K562 (cell line): ENCODE measurements around the gene EIF4E1B. TPM values are rescaled to one million over a fixed set of nuclear protein-coding genes. Genes with fewer than 3 reads are reported as not detected.
A peak's percentile ranks its signal among the peaks of the same experiment; 100 is the strongest.

Experiments used
- ATAC-seq: fragments of 200-7000 bp; cut with Tn5 transposase; 3 replicates; pipeline ENCODE4 v1.9.1; 2020; ENCODE audit warnings: moderate library complexity
- BruUV-seq: library from RNA; stranded (reverse); fragments of 400-500 nt; replicated peaks from 2 replicates; lab custom pipeline; 2021; lab: Mats Ljungman, UMichigan
- CTCF ChIA-PET: fragments of 300-600 bp; formaldehyde crosslinking; extraction: SDS; loops from one replicate; lab custom pipeline; 2021; ENCODE audit warnings: low intra/inter-chr PET ratio; lab: Yijun Ruan, JAX
- POLR2A ChIA-PET: fragments of 300-600, 350-650 bp; sonication (Branson Sonifier 250); formaldehyde crosslinking; extraction: SDS; loops from one replicate; lab custom pipeline; 2021; ENCODE audit warnings: antibody characterized with exemption, inconsistent platforms; lab: Yijun Ruan, JAX
- DNase-seq, 4 experiments: peaks; one replicate each; pipeline versions ENCODE4 v3.0.0 to v3.0.0-alpha.2; 2011 to 2018; ENCODE audit warnings: low spot score in 3 of 4, mixed read lengths in 3 of 4; ENCODE audit errors: extremely low read depth in 1 of 4
- FAIRE-seq: peaks from 2 replicates; lab custom pipeline; 2011; peaks lifted over from hg19 to GRCh38; lab: Jason Lieb, UNC
- H2AFZ ChIP-seq: 2 replicates; pipeline ENCODE4 v1.6.0; 2011; ENCODE audit warnings: low read depth, low read length, control low read depth, inconsistent platforms
- H3K27ac ChIP-seq: fragments of 200-600 bp; 3 replicates; pipeline ENCODE4 v1.8.0; 2011; ENCODE audit warnings: low read depth, mild to moderate bottlenecking, control low read depth, inconsistent platforms, low read length, moderate library complexity, mixed read lengths; ENCODE audit errors: extremely low read depth
- H3K27me3 ChIP-seq, 2 experiments: fragments of 300-600 bp in 1 of 2; 2 replicates in 1 of 2; 3 replicates in 1 of 2; pipeline versions ENCODE4 v1.6.0 to v1.8.0; 2011; ENCODE audit warnings: inconsistent platforms in 2 of 2, low read length in 2 of 2, mild to moderate bottlenecking in 1 of 2, mixed read lengths in 1 of 2, moderate library complexity in 1 of 2; ENCODE audit not compliant: control insufficient read depth in 2 of 2, insufficient read depth in 2 of 2
- H3K36me3 ChIP-seq: fragments of 300-600 bp; 3 replicates; pipeline ENCODE4 v1.8.0; 2011; ENCODE audit warnings: mild to moderate bottlenecking, low read length, inconsistent platforms; ENCODE audit not compliant: control insufficient read depth, insufficient read depth
- H3K4me1 ChIP-seq, 2 experiments: fragments of 200-600 bp in 1 of 2; replicated peaks in 1 of 2; 2 replicates in 1 of 2; 3 replicates in 1 of 2; pipeline versions ENCODE4 v1.5.1 to v1.8.0; 2011; ENCODE audit warnings: inconsistent platforms in 2 of 2, low read length in 2 of 2, mild to moderate bottlenecking in 1 of 2, mixed read lengths in 1 of 2, moderate library complexity in 1 of 2; ENCODE audit not compliant: control insufficient read depth in 2 of 2, insufficient read depth in 2 of 2
- H3K4me2 ChIP-seq: 2 replicates; pipeline ENCODE4 v1.6.1; 2011; ENCODE audit warnings: low read length, control low read depth, inconsistent platforms, mixed read lengths; ENCODE audit not compliant: insufficient read depth
- H3K4me3 ChIP-seq: fragments of 200-600 bp; sonication (generic), shearing (Covaris generic); 2 replicates; pipeline ENCODE4 v1.5.1; 2016; ENCODE audit warnings: control low read depth, inconsistent platforms
- H3K79me2 ChIP-seq: fragments of 200-600 bp; 3 replicates; pipeline ENCODE4 v1.8.0; 2011; ENCODE audit warnings: low read length, inconsistent platforms; ENCODE audit not compliant: control insufficient read depth, insufficient read depth
- H3K9ac ChIP-seq, 2 experiments: 2 replicates each; pipeline versions ENCODE4 v1.6.0 to v1.6.1; 2011; ENCODE audit warnings: low read depth in 2 of 2, low read length in 2 of 2, control low read depth in 1 of 2, inconsistent platforms in 1 of 2, mild to moderate bottlenecking in 1 of 2, mixed read lengths in 1 of 2; ENCODE audit not compliant: insufficient read depth in 1 of 2
- H3K9me1 ChIP-seq: one replicate; pipeline ENCODE4 v1.6.0; 2011; ENCODE audit warnings: inconsistent platforms, mild to moderate bottlenecking, low read length, moderate library complexity; ENCODE audit not compliant: control insufficient read depth, insufficient read depth
- H3K9me3 ChIP-seq: replicated peaks from 2 replicates; pipeline ENCODE4 v1.5.1; 2011; ENCODE audit warnings: low read depth, low read length, inconsistent platforms; ENCODE audit not compliant: control insufficient read depth, insufficient read depth
- H4K20me1 ChIP-seq: replicated peaks from 2 replicates; pipeline ENCODE4 v1.6.1; 2011; ENCODE audit warnings: low read length, inconsistent platforms, mixed read lengths; ENCODE audit not compliant: control insufficient read depth, insufficient read depth
- FOXM1 ChIP-seq, 2 experiments: fragments of 450-650 bp in 1 of 2; sonication (generic) in 1 of 2; formaldehyde crosslinking in 1 of 2; IDR thresholded peaks; 2 replicates each; pipeline versions ENCODE4 v1.6.1 to v1.9.0; 2017 to 2022; ENCODE audit warnings: low read depth in 2 of 2, mild to moderate bottlenecking in 2 of 2, missing genetic modification reagents in 1 of 2, moderate library complexity in 1 of 2
- JUNB ChIP-seq: fragments of 450-650 bp; formaldehyde crosslinking; conservative IDR thresholded peaks from 2 replicates; pipeline ENCODE4 v1.4.0; 2020; ENCODE audit warnings: mild to moderate bottlenecking
- NFIC ChIP-seq: fragments of 450-650 bp; IDR thresholded peaks from 2 replicates; pipeline ENCODE4 v1.6.1; 2017; ENCODE audit warnings: mild to moderate bottlenecking, inconsistent platforms
- PHF21A ChIP-seq: fragments of 450-650 bp; IDR thresholded peaks from 2 replicates; pipeline ENCODE4 v1.6.1; 2017; ENCODE audit warnings: low read depth, borderline replicate concordance
- PYGO2 ChIP-seq: fragments of 450-650 bp; IDR thresholded peaks from 2 replicates; pipeline ENCODE4 v1.6.1; 2016; ENCODE audit warnings: mild to moderate bottlenecking, missing genetic modification characterization, moderate library complexity, missing compliant biosample characterization
- RAD21 ChIP-seq, 2 experiments: fragments of 250-450 bp in 1 of 2; fragments of 450-650 bp in 1 of 2; sonication (Bioruptor Pico) in 1 of 2; formaldehyde crosslinking in 1 of 2; IDR thresholded peaks in 1 of 2; conservative IDR thresholded peaks in 1 of 2; 2 replicates each; pipeline versions ENCODE4 v1.4.0 to v1.8.0; 2020 to 2022; ENCODE audit warnings: mild to moderate bottlenecking in 2 of 2, moderate library complexity in 1 of 2
- ZKSCAN3 ChIP-seq: fragments of 250-450 bp; sonication (Bioruptor Pico); IDR thresholded peaks from 2 replicates; pipeline ENCODE4 v1.4.0; 2020
- ZNF507 ChIP-seq: conservative IDR thresholded peaks from 2 replicates; pipeline ENCODE4 v1.6.1; 2017; ENCODE audit warnings: missing genetic modification characterization, missing compliant biosample characterization
- ZNF695 ChIP-seq: fragments of 450-650 bp; formaldehyde crosslinking; IDR thresholded peaks from 2 replicates; pipeline ENCODE4 v1.4.0; 2020; ENCODE audit warnings: mild to moderate bottlenecking, moderate library complexity
- WGBS: fragments of 100-300 bp; shearing (Covaris generic); methylation state at CpG from one replicate; pipeline ENCODE4 v1.1.6; 2016; ENCODE audit warnings: low coverage, mixed read lengths; ENCODE audit not compliant: insufficient coverage; ENCODE audit errors: missing lambda C conversion rate; 5-methylcytosine and 5-hydroxymethylcytosine counted together
- in situ Hi-C: fragments of 300-500 bp; cut with MboI; formaldehyde crosslinking; loops from 4 replicates; pipeline ENCODE4 v1.15.0; 2018; ENCODE audit warnings: inconsistent platforms, mixed read lengths
- intact Hi-C: fragments of 100-400 bp; cut with micrococcal nuclease; formaldehyde crosslinking; loops from 2 replicates; pipeline ENCODE4 v1.14.2; 2022
- polyA plus RNA-seq, 8 experiments: library from polyadenylated mRNA; depleted of rRNA in 4 of 8; stranded (reverse) in 5 of 8; unstranded in 3 of 8; fragments of >200 nt; fragmentation: Nextera tagmentation in 2 of 8; fragmentation: Illumina TruSeq in 1 of 8; extraction: Ambion mirVana in 2 of 8; extraction: Trizol in 1 of 8; gene quantifications; 2 replicates each; pipeline versions ENCODE4 v1.2.1 to v1.2.3, GENCODE V29; 2011 to 2014; ENCODE audit warnings: inconsistent platforms in 1 of 8, missing spikeins in 1 of 8
- total RNA-seq, 7 experiments: library from RNA; depleted of rRNA in 6 of 7; stranded (reverse); fragments of >200 nt in 6 of 7; fragmentation: Illumina TruSeq in 2 of 7; extraction: Trizol in 2 of 7; gene quantifications; 2 replicates each; pipeline versions ENCODE4 v1.2.1 to v1.2.3, GENCODE V29; 2011 to 2021; ENCODE audit warnings: low replicate concordance in 1 of 7
- TF ChIP-seq, protein P1 (sequence below), 3 experiments: IDR thresholded peaks in 2 of 3; conservative IDR thresholded peaks in 1 of 3; 2 replicates each; pipeline ENCODE4 v1.5.1; 2011 to 2012; ENCODE audit warnings: low read length in 3 of 3, mild to moderate bottlenecking in 3 of 3, control low read depth in 2 of 3, improper control_type of control experiment in 1 of 3, inconsistent platforms in 1 of 3, low read depth in 1 of 3, mixed read lengths in 1 of 3, moderate library complexity in 1 of 3; ENCODE audit not compliant: insufficient read depth in 2 of 3
- TF ChIP-seq, protein P2 (sequence below): IDR thresholded peaks from 2 replicates; pipeline ENCODE4 v1.6.1; 2011; ENCODE audit warnings: borderline replicate concordance, low read depth, mild to moderate bottlenecking, moderate library complexity, low read length; ENCODE audit not compliant: insufficient read depth, poor library complexity, severe bottlenecking
- TF ChIP-seq, protein P3 (sequence below): fragments of 450-650 bp; formaldehyde crosslinking; IDR thresholded peaks from 2 replicates; pipeline ENCODE4 v1.4.0; 2020; ENCODE audit warnings: mild to moderate bottlenecking, moderate library complexity

The EIF4E1B gene
- total and polyA plus RNA-seq, 9 of the 15 experiments (the other 6 are each of a cell fraction or from before 2014, with no cell fraction given) = not detected

DNA sequence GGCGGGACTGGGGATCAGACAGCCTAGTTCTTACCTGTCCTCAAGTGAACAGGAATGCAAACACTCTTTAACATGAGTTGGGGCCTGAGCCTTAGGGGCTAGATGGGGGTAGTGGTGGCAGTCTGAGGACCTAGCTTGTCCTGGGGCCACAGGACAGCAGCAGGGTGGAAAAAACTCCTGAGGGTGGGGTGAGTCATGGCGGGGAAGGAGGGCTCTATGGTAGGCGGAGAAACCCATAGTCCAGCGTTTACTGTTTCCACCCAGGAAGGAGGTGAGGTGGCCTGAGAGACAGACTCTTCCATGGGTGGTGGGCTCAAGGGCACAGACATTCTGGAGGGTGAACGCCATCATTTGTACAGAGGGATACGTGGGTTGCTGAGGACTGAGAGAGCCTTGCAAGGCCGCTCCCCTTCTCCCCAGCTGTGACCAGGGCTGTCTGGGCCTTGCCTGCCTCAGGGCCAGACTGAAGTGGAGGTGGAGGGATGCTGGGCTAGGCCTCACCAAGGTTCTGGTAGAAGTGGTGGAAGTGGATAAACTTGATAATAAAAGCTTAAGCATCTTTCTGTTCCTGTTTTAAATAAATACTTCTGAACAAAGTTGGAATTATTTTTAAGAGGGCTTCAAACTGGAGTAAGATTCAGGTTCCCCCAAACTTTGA, 15.7 kb downstream of the EIF4E1B start:
- peak; percentile 49 for FAIRE-seq
- BruUV-seq = no TSS peak
- TF ChIP-seq, protein P1, sequence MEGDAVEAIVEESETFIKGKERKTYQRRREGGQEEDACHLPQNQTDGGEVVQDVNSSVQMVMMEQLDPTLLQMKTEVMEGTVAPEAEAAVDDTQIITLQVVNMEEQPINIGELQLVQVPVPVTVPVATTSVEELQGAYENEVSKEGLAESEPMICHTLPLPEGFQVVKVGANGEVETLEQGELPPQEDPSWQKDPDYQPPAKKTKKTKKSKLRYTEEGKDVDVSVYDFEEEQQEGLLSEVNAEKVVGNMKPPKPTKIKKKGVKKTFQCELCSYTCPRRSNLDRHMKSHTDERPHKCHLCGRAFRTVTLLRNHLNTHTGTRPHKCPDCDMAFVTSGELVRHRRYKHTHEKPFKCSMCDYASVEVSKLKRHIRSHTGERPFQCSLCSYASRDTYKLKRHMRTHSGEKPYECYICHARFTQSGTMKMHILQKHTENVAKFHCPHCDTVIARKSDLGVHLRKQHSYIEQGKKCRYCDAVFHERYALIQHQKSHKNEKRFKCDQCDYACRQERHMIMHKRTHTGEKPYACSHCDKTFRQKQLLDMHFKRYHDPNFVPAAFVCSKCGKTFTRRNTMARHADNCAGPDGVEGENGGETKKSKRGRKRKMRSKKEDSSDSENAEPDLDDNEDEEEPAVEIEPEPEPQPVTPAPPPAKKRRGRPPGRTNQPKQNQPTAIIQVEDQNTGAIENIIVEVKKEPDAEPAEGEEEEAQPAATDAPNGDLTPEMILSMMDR (IDR thresholded peaks at IDR 0.05 in 2 of 3, conservative IDR thresholded peaks at IDR 0.05 in 1 of 3; ENCODE audit: insufficient read depth in 2 of 3, low read depth in 1 of 3, low read length in 3 of 3) = no peak
- TF ChIP-seq PYGO2 (tag) (no peak), FOXM1 (IDR thresholded peaks at IDR 0.05; ENCODE audit: low read depth) (no peak), FOXM1 (CRISPR knock-in tag; IDR thresholded peaks at IDR 0.05; ENCODE audit: low read depth) (no peak), ZKSCAN3 (no peak), NFIC (no peak), RAD21 (CRISPR knock-in tag; conservative IDR thresholded peaks at IDR 0.05 in 1 of 2, IDR thresholded peaks at IDR 0.05 in 1 of 2) (no peak), ZNF507 (no peak), ZNF695 (CRISPR knock-in tag) (no peak), PHF21A (no peak), JUNB (CRISPR knock-in tag) (no peak)
- TF ChIP-seq, protein P2, sequence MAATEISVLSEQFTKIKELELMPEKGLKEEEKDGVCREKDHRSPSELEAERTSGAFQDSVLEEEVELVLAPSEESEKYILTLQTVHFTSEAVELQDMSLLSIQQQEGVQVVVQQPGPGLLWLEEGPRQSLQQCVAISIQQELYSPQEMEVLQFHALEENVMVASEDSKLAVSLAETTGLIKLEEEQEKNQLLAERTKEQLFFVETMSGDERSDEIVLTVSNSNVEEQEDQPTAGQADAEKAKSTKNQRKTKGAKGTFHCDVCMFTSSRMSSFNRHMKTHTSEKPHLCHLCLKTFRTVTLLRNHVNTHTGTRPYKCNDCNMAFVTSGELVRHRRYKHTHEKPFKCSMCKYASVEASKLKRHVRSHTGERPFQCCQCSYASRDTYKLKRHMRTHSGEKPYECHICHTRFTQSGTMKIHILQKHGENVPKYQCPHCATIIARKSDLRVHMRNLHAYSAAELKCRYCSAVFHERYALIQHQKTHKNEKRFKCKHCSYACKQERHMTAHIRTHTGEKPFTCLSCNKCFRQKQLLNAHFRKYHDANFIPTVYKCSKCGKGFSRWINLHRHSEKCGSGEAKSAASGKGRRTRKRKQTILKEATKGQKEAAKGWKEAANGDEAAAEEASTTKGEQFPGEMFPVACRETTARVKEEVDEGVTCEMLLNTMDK = no peak
- TF ChIP-seq, protein P3, sequence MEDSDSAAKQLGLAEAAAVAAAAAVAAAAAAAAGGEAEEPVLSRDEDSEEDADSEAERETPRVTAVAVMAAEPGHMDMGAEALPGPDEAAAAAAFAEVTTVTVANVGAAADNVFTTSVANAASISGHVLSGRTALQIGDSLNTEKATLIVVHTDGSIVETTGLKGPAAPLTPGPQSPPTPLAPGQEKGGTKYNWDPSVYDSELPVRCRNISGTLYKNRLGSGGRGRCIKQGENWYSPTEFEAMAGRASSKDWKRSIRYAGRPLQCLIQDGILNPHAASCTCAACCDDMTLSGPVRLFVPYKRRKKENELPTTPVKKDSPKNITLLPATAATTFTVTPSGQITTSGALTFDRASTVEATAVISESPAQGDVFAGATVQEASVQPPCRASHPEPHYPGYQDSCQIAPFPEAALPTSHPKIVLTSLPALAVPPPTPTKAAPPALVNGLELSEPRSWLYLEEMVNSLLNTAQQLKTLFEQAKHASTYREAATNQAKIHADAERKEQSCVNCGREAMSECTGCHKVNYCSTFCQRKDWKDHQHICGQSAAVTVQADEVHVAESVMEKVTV (CRISPR knock-in tag) = no peak

More for the DNA sequence above, 15.7 kb downstream of the EIF4E1B start:
- H2AFZ ChIP-seq = peak overlapping the region; percentile 97
- no peak overlapping the region for H3K27ac ChIP-seq
- no peaks in the 10 kb centered on the region for H3K36me3 ChIP-seq
- ChIA-PET CTCF (no interaction called here), POLR2A (interaction anchor here (0.8 to 1.4 kb wide), 2 partner anchors 14 to 53 kb away, joined by 3 to 6 read pairs; no protein-coding TSS in a partner anchor)
- peaks cover 20% of the 10 kb centered on the region for H4K20me1 ChIP-seq
- H3K4me1 ChIP-seq = peaks cover 50 to 80% of the 10 kb centered on the region in 2 experiments
- H3K27me3 ChIP-seq = no peaks in the 10 kb centered on the region
- DNase-seq (peak in 3 of 4 experiments; percentile 21 to 35 (median 30)), ATAC-seq (no peak)
- H3K79me2 ChIP-seq = peaks cover 36% of the 10 kb centered on the region
- 0 out of 2 replicates have a peak overlapping the region, but pooled peaks have one; percentile 31 for H3K4me3 ChIP-seq
- WGBS = 61% methylated on average over 5 of the region's 7 CpGs
- H3K9me1 ChIP-seq = peaks cover 7% of the 10 kb centered on the region
- H3K9me3 ChIP-seq = no peaks in the 10 kb centered on the region
- intact Hi-C loops = loop anchor here (10.0 kb wide), 1 partner anchor 71 kb away; no protein-coding TSS in a partner anchor
- peak overlapping the region; percentile 85 for H3K4me2 ChIP-seq
- in situ Hi-C loops = no loop called here
- peak overlapping the region; percentile 51 to 88; a peak in 2 of 4 replicates for H3K9ac ChIP-seq
